HK-2 (cell line): ENCODE measurements around the gene FAM3A.
"Not testable (repeated sequence)": the region's sequence is repeated elsewhere in the genome, so short reads cannot be mapped to it uniquely, and the experiment has no call there.

Experiments used
- DNase-seq: peaks from one replicate; pipeline ENCODE4 v3.0.0-alpha.2; 2018; ENCODE audit not compliant: unreplicated experiment

Gene FAM3A

GRCh38 chrX:154505734-154506133 is 10.3 kb downstream of the FAM3A start:
- DNase-seq, result peak; percentile 57

- no peak for DNase-seq
These were observed 13.0 kb downstream of the FAM3A start for GRCh38 chrX:154502989-154503388.

GRCh38 chrX:154502098-154502497 is 13.9 kb downstream of the FAM3A start:
- no peak for DNase-seq

- DNase-seq, result not testable (repeated sequence)
These were observed 14.6 kb downstream of the FAM3A start for GRCh38 chrX:154501423-154501822.

- DNase-seq, result not testable (repeated sequence)
These were observed 19.4 kb downstream of the FAM3A start for GRCh38 chrX:154496591-154497137.

GRCh38 chrX:154495472-154495922 is 20.5 kb downstream of the FAM3A start:
- DNase-seq, result no peak

- DNase-seq, result no peak
These were observed 21.3 kb downstream of the FAM3A start for GRCh38 chrX:154494715-154495114.

GRCh38 chrX:154490414-154491083 is 25.5 kb downstream of the FAM3A start, which contains the start of gene SLC10A3:
SLC10A3 (minus strand) TSS chrX:154490629; CDS start chrX:154488940, 1,689 bp downstream.
- peak; percentile 95 for DNase-seq

- peak; percentile 58 for DNase-seq
These were observed 26.0 kb downstream of the FAM3A start for GRCh38 chrX:154490021-154490413.

GRCh38 chrX:154489182-154489581 is 26.9 kb downstream of the FAM3A start:
- no peak for DNase-seq

GRCh38 chrX:154488336-154489075 is 27.5 kb downstream of the FAM3A start:
- no peak for DNase-seq

- no peak for DNase-seq
These were observed 28.3 kb downstream of the FAM3A start for GRCh38 chrX:154487518-154488290.

GRCh38 chrX:154486396-154487207 is 29.4 kb downstream of the FAM3A start, which contains the start of gene UBL4A:
UBL4A (minus strand) TSS chrX:154486615; CDS start chrX:154486584, 31 bp downstream.
- DNase-seq, result peak; percentile 80

GRCh38 chrX:154486052-154486395 is 30.0 kb downstream of the FAM3A start:
- DNase-seq, result peak; percentile 37

GRCh38 chrX:154485150-154486051 is 30.6 kb downstream of the FAM3A start:
- DNase-seq, result no peak

GRCh38 chrX:154484255-154485149 is 31.5 kb downstream of the FAM3A start:
- DNase-seq, result peak; percentile 36

GRCh38 chrX:154483325-154483724 is 32.7 kb downstream of the FAM3A start:
- DNase-seq, result no peak

- no peak for DNase-seq
These were observed 33.2 kb downstream of the FAM3A start for GRCh38 chrX:154482786-154483185.
